ENCODE results near the gene PRR19. TPM values are rescaled to one million over a fixed set of nuclear protein-coding genes. Genes with fewer than 3 reads are reported as not detected.

PRR19 gene
- polyA plus RNA-seq, 3 donors: 1.3 to 2.7 (median 1.4) TPM

DNA sequence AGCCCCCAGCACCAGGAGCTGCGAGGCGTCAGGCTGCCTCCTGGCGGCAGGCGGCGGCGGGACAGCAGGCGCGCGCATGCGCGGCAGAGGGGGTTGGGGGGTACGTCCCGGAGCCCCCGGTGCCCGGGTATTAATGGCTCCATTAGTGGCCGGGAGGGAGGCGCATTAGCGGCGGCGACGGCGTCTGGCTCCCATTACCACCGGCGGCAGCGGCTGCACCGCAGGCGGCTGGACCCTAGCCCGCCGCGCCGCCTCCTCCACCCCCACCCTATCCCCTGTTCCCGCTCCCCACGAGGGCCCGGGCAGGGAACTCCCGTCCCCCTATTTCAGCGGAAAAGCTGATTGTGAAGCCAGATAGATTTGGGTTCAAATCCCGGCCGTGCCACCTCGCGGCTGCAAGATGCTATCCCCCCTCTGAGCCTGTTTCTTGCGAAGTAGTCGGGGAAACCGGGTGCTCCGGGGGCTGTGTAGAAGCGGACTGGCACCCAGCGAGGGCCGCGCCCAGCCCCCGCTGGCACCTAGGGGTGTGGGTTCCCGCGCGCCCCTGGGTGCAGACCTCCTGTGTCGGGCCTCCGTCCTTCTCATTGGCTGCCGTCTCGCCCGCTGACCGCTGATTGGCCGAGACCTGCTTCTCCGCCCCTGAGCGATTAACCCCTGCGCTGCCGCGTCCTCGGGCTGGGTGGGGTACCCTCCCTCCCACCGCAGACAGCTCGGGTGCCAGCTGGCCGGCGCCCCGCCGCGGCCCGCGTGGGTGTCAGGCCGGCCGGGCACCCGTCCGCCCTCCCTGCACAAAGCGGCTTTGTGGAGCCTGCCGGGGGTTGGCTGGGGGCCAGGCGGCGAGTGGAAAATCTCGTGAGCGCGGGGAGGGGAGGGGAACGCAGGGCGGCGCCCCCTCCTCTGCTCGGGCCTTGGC is 21.8 kb upstream of the PRR19 start:
- DNase-seq (ENCODE audit: extremely low read depth in 1 of 11, low read depth in 9 of 11, low spot score in 4 of 11): peak in 4 of 11 donors; percentile 75 to 86 (median 80)

DNA sequence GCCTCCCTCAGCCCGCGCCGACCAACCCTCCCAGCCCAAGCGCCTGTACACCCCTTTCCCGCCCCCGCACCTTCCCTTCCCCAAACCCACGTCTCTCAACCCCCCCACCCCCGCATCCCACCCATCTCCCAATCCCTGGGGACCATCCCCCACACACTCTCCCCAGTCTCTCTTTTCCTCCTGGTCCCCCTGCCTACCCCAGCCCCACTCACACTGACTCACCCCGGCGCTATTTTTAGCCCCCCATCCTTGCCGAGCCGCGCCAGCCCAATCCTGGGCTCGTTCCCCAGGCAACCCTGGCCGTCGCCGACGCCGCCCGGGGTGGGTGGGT is 21.2 kb upstream of the PRR19 start:
- no peak for DNase-seq (ENCODE audit: extremely low read depth in 1 of 11, low read depth in 9 of 11, low spot score in 4 of 11)

DNA sequence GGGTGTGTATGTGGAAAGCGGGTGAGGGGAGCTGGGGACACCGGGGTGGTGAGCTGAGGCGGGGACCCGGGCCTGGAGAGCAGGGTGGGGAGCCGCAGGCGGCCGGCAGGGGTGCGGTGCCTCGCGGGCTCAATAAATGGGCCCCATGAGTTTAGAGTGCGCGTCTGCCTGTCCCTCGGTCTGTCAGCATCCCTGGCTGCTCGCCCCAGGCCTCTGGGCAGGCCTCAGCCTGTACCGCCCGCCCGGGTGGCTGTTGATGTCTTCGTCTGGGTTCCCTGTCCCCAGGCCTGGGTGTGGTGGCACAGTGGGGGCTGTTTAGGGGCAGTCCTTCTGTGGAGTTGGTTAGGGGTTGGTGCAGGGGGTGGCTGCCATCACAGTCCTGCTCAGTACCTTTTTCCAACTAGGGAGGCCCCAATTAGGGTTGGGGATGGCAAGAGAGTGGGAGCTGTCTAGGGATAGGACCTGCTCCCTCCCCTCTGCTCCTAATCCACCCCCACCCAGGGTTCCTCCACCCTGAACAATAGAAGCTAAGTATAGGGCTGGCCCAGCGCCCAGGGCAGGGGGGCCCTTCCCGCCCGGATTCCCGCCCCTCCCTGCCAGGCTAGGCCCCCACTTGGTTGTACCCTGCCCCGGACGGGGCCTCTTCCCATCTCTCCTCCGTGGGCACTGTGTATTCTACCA is 20.6 kb upstream of the PRR19 start:
- DNase-seq (ENCODE audit: extremely low read depth in 1 of 11, low read depth in 9 of 11, low spot score in 4 of 11): no peak

DNA sequence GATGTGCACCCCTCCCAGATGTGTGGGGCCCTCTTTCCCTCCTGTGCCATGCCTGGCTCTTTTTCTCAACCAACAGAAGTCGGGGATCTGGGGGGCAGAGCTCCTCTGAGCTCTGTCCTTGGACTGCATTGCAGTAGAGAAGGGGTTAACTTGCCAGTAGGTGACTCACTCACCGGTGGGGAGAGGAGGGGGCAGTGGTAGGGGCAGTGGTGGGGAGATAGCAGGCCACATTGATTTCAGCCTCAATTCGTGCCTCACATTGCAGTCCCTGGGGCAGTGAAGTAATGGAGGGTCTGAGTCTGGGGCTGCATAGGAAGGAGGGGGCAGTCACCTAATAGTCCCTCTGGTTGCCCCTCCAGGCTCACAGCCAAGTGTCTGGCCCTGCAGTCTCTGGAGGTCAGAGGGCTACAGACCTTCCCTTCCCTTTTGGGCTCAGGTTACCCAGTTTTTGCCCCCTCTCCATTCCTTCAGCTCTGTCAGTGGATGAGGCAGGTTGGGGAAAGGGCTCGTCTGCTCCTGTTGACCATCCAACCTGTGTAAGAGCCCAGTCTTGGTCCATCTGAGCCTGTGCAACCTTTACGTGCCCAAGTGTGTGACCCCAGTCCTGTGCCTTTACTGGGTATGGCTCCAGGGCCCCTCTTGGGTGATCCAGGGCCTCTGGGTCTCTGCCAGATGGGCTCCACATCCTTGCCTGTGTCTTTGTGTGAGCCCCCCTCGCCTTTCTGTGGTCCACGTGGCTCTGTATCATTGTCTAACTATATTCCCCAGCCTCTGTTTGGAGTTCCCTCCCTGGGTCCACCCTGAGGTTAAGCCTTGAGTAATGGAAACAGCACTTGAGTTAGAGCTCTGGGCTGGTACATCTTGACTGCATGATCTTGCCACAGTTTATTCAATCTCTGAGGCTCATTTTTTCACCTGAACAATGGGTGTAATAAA is 19.8 kb upstream of the PRR19 start:
- no peak for DNase-seq (ENCODE audit: extremely low read depth in 1 of 11, low read depth in 9 of 11, low spot score in 4 of 11)

DNA sequence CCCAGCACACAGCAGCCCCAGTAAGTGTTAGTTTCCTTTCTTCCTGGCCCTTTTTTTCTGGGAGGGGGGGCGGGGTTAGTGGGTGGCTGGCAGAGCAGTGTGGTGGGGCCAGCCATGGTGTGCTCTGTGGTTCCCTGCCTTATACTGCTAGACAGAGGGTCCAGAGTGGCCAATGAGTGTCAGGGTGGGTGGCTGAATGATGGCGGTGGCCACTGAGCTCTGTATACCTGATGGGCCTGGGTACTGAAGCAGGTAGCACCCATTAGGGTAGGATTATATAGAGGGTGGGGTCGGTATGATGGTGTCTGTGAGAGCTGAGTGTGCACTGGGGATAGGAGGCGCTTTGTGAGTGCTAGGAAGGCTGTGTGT is 19.1 kb upstream of the PRR19 start:
- DNase-seq (ENCODE audit: extremely low read depth in 1 of 11, low read depth in 9 of 11, low spot score in 4 of 11): no peak

DNA sequence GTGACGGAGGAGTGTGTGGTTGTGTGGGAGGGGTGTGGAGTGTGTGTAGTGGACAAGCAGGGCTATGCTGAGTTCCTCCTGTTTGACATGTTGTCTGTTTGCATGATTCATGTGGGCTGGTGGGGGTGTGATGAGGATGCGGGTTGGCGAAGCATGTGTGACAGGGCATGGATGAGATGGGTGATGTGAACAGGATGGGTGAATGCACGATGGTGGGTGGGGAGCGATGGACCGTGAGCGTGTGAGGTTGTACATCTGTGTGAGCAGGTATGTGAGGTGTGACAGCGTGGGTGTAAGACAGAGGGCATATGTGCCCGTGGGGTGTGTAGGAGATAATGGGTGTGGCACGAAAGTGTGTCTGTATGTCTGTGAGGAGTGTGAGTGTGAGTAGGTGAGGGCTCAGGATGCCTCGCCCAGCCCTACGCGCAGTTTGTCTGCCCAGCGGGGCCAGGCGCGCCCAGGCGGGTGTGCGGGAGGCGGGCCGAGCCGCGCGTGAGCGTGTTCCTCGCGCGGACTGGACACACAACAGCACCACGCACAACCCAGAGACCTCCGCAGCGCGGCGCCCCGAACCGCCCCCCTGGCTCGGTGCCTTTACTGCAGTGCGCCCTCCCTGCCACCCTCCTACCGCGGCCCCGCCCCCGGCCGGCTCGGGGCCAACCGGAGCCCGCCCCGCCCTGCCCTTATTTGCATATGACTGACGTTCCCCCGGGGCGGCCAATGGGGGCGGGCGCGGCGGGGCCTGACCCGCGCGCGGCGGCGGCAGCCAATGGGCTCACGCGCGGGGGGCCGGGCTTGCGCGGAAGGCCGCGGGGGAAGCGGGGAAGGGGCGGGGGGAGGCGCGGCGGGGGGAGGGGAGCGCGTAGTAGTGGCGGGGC is 18.5 kb upstream of the PRR19 start:
- DNase-seq (ENCODE audit: extremely low read depth in 1 of 11, low read depth in 9 of 11, low spot score in 4 of 11): peak in 8 of 11 donors; percentile 80 to 95 (median 93)

DNA sequence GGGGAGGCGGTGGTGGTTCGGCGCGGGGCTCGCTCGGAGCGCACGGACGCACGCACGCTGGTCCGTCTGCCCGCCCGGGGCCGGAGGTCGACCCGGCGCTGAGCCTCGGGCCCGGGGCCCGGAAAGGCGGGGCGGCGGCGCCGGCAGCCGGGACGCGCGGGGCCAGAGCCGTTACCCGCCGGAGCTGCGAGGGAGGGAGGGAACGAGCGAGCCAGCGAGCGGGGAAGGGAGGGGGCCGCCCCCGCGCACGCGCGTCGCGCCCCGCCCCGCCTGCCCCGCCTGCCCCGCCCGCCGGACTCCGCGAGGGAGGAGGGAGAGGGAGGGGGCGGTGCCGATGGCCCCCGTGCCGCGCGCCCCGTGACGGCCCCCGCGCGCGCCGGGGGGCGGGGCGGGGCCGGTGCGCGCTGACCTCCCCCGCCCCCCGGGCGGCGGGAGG is 17.8 kb upstream of the PRR19 start:
- no peak for DNase-seq (ENCODE audit: extremely low read depth in 1 of 11, low read depth in 9 of 11, low spot score in 4 of 11)

DNA sequence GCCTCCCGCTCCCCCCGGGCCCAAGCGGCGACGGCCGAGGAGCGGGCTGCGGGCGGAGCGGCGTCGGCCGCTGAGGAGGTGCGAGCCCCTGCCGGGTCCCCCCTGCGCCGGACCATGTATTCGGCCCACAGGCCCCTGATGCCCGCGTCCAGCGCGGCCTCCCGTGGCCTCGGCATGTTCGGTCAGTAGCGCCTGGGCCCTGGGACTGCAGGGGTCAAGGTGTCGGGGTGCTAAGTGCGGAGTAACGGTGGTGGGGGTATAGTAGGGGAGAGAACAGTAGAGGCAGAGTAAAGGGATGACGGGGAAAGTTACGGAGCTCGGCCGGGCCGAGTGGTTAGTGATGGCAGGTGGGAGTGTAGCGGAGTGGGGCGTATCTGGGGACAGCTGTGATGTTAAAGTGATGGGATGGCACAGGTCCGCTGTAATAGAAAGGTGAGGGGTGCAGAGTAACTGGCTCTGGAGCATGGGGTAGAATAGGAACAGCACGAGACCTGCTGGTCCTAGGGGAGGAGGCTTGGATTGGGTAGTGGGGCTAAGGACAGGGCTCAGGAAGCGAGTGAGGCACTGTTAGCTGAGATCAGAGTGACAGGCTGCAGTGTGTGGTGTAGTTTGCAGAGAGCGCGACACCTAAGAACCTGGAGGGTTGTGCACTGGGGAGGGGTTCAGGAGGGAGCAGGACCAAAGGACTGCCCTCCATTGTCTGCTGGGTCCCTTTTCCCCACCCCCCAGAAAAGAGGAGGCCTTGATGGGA is 17.2 kb upstream of the PRR19 start:
- no peak for DNase-seq (ENCODE audit: extremely low read depth in 1 of 11, low read depth in 9 of 11, low spot score in 4 of 11)

DNA sequence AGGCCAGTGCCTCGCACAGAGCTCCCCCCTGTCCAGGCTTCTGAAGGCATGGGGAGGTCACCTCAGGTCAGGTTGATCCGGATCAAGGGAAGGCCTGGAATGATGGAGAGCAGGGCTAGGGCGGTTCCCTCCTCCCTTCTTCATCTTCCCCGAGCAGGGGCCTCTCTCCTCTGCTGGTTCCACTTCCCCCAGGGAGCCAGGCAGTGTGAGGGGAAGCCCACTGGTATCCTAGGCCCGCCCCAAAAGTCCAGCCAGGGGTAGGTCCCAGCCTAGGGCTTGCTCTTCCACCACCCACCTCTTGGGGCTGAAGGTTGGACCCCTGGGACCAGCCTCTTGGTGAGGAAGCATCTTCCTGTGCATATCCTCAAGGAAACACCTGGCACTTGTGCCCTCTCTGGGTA is 16.4 kb upstream of the PRR19 start:
- no peak for DNase-seq (ENCODE audit: extremely low read depth in 1 of 11, low read depth in 9 of 11, low spot score in 4 of 11)

DNA sequence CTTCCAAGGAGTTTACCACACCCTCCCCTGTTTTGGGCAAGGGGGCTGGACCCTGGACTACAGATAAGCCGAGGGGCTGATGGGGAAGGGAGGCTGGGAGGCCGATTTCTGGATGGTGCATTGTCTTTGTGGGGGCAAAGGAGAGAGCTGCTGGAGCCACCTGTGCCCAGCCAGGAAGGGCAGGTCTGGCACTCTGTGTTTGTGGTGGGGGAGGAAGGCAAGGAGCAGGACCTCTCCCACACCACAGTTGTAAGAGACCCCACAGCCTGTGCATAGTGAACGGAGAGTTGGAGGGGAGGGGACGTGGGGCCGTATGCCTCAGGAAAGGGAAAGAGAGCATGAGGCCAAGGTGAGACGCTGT is 16.0 kb upstream of the PRR19 start:
- no peak for DNase-seq (ENCODE audit: extremely low read depth in 1 of 11, low read depth in 9 of 11, low spot score in 4 of 11)

DNA sequence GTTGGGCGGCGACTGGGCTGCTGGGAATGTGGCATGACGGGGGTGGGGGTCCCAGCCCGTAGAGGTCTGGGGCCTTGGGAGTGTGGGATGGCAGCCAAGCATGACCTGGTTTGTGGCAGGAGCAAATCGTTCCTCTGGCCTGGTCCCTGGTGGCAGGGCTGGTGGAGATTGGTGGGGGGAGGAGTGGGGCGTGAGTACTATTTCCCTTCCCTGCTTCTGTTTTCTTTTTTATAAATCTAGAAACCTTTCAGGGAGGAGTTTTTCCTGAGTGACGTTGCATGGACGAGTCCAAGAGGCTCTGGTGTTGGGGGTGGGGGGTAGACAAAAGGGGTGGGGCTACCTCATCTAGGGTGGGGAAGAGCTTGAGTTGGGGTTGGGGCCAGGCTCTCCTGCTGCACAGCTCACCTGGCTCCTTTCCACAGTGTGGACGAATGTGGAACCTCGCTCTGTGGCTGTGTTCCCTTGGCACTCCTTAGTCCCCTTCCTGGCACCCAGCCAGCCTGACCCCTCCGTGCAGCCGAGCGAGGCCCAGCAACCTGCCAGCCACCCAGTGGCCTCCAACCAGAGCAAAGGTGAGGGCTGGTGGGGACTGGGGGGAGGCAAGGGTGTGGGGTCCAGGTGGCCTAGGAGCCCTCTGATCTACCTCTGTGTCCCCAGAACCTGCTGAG is 15.4 kb upstream of the PRR19 start:
- no peak for DNase-seq (ENCODE audit: extremely low read depth in 1 of 11, low read depth in 9 of 11, low spot score in 4 of 11)

DNA sequence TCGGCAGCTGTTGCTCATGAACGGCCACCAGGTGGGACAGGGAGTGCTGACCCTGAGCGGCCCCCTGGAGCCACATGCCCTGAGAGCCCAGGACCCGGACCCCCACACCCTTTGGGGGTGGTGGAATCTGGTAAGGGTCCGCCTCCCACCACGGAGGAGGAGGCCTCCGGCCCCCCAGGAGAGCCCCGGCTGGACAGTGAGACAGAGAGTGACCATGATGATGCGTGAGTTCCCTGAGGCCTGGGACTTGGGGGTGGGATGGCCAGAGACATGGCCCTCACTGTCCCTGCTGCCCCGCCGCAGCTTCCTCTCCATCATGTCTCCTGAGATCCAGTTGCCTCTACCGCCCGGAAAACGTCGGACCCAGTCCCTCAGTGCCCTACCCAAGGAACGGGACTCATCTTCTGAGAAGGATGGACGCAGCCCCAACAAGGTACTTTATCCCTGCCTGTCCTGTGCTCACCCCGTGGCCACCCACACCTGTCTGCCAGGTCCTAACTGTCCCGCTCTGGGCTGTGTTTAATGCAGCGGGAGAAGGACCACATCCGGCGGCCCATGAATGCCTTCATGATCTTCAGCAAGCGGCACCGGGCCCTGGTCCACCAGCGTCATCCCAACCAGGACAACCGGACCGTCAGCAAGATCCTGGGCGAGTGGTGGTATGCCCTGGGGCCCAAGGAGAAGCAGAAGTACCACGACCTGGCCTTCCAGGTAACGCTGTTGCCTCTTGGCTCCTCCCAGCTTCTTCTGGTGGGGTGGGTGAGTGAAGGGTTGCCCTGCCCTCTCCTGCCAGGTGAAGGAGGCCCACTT is 14.7 kb upstream of the PRR19 start:
- DNase-seq (ENCODE audit: extremely low read depth in 1 of 11, low read depth in 9 of 11, low spot score in 4 of 11): no peak

DNA sequence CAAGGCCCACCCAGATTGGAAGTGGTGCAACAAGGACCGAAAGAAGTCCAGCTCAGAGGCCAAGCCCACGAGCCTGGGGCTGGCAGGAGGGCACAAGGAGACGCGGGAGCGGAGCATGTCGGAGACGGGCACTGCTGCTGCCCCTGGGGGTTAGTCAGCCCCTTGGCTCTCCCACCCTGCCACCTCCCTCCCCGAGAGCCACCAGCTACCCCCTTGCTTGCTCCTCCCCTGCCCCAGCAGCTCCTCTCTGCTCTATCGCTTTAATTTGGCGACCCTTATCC is 14.2 kb upstream of the PRR19 start:
- DNase-seq (ENCODE audit: extremely low read depth in 1 of 11, low read depth in 9 of 11, low spot score in 4 of 11): no peak

DNA sequence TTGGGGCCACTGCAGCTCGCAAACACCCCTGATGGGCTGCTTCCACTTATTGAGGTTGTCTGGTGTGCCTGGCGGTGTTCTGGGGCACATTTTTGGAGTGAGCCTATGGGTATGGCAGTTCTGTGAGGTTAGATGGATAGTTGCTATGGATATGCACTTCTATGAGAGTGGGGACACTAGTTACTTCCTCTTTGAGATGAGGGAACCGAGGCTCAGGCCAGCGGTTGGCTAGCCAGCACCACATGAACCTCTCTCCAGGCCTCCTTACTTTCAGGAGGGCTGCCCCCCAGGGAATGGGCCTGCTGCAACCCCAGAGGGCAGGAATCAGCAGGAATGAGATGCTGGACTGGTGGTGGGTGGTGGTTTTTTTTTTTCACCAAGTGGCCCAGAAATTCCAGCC is 13.5 kb upstream of the PRR19 start:
- no peak for DNase-seq (ENCODE audit: extremely low read depth in 1 of 11, low read depth in 9 of 11, low spot score in 4 of 11)

DNA sequence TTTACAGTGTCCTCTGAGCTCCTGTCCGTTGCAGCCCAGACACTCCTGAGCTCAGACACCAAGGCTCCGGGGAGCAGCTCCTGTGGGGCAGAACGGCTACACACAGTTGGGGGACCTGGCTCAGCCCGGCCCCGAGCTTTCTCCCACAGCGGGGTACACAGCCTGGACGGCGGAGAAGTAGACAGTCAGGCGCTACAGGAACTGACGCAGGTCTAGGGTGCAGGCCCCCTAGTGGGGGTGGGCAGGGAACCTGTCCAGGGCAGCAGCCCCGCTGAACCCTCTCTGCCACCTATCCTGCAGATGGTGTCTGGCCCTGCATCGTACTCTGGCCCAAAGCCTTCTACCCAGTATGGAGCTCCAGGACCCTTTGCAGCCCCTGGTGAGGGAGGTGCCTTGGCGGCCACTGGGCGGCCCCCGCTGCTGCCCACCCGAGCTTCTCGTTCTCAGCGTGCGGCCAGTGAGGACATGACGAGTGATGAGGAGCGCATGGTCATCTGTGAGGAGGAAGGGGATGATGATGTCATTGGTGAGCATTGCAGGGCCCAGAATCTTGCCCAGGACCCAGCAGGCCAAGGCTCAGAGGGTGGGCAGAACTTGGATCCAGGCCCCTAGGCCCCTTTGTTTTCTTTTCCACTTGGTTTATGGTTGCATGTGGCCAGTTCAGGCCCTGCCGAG is 12.9 kb upstream of the PRR19 start:
- DNase-seq (ENCODE audit: extremely low read depth in 1 of 11, low read depth in 9 of 11, low spot score in 4 of 11): no peak

DNA sequence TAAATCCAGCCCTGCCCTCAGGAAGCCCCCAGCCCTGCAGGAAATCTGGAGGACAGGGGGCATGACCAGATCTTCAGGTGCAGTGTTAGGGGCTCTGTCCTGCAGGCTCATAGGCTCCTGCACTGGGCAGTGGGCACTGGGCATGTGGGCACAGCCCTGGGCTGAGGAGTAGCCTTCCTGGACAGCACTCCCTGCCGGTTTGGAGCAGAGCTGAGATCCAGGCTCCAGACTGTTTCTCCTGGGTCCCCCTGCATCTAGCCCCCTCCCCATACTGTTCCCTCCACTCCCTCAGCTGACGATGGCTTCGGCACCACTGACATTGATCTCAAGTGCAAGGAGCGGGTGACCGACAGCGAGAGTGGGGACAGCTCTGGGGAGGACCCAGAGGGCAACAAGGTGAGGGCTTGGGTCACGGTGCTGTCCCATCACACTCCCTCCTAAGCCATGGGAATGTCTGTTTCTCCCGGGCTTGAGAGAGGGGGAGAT is 12.3 kb upstream of the PRR19 start:
- no peak for DNase-seq (ENCODE audit: extremely low read depth in 1 of 11, low read depth in 9 of 11, low spot score in 4 of 11)

Measured in renal cortex interstitium (tissue), 11 donors.